ENCODE results near the gene C2CD3. TPM values are rescaled to one million over a fixed set of nuclear protein-coding genes. Genes with fewer than 3 reads are reported as not detected.

The C2CD3 gene
- total RNA-seq, 1 donor from 2014 or later, result 53.7 TPM

DNA sequence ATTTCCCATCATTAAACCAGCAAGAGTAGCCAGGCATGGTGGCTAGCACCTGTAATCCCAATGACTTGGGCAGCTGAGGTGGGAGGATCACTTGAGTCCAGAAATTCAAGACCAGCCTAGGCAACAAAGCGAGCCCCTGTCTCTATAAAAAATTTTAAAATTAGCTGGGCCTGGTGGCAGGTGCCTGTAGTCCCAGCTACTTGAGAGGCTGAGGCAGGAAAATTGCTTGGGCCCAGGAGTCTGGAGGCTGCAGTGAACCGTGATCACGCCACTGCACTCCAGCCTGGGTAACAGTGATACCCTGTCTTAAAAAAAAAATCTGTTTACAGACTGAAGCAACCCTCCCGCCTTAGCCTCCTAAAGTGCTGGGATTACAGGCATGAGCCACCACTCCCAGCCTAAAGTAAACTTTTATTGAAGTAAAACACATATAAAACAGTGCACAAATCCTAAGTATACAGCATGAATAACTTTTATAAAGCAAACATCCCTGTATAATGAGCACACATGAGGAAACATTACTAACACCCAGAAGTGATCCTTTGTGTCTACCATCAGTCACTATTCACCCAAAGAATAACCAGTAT, 174.5 kb downstream of the C2CD3 start:
- no peak for TF ChIP-seq EZH2 (IDR thresholded peaks at IDR 0.05; ENCODE audit: insufficient read depth, low read length)
- TF ChIP-seq, protein P1, sequence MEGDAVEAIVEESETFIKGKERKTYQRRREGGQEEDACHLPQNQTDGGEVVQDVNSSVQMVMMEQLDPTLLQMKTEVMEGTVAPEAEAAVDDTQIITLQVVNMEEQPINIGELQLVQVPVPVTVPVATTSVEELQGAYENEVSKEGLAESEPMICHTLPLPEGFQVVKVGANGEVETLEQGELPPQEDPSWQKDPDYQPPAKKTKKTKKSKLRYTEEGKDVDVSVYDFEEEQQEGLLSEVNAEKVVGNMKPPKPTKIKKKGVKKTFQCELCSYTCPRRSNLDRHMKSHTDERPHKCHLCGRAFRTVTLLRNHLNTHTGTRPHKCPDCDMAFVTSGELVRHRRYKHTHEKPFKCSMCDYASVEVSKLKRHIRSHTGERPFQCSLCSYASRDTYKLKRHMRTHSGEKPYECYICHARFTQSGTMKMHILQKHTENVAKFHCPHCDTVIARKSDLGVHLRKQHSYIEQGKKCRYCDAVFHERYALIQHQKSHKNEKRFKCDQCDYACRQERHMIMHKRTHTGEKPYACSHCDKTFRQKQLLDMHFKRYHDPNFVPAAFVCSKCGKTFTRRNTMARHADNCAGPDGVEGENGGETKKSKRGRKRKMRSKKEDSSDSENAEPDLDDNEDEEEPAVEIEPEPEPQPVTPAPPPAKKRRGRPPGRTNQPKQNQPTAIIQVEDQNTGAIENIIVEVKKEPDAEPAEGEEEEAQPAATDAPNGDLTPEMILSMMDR (IDR thresholded peaks at IDR 0.05; ENCODE audit: insufficient read depth, low read depth, low read length), result no peak
- H3K9me3 ChIP-seq (ENCODE audit: insufficient read depth, low read depth, low read length), result no peaks in the 10 kb centered on the region
- H3K4me1 Mint-ChIP-seq (ENCODE audit: low read depth, unreplicated experiment), result no peaks in the 10 kb centered on the region
- DNase-seq (ENCODE audit: low read depth) (no peak), FAIRE-seq (no peak)
- H3K27me3 ChIP-seq (ENCODE audit: insufficient read depth, low read length), result no peaks in the 10 kb centered on the region
- no peaks in the 10 kb centered on the region for H3K4me1 ChIP-seq (ENCODE audit: insufficient read depth, low read length)
- H3K36me3 ChIP-seq (ENCODE audit: insufficient read depth, low read length), result no peaks in the 10 kb centered on the region
- H3K4me2 ChIP-seq (ENCODE audit: low read length), result no peak overlapping the region
- H3K79me2 ChIP-seq (ENCODE audit: insufficient read depth, low read length), result no peaks in the 10 kb centered on the region
- no peaks in the 10 kb centered on the region for H4K20me1 ChIP-seq (ENCODE audit: insufficient read depth, low read length)
- no peak overlapping the region for H3K27ac Mint-ChIP-seq (ENCODE audit: unreplicated experiment)
- H3K27ac ChIP-seq (ENCODE audit: low read depth, low read length), result no peak overlapping the region
- H3K4me3 Mint-ChIP-seq (ENCODE audit: unreplicated experiment), result no peak overlapping the region
- H3K36me3 Mint-ChIP-seq (ENCODE audit: low read depth, unreplicated experiment), result peaks cover 7% of the 10 kb centered on the region
- no peak overlapping the region for H3K4me3 ChIP-seq (ENCODE audit: insufficient read depth, low read depth, low read length)
- H3K9me3 Mint-ChIP-seq (ENCODE audit: unreplicated experiment), result no peaks in the 10 kb centered on the region
- no peak overlapping the region for H3K9ac ChIP-seq (ENCODE audit: low read length)
- no peak overlapping the region for H2AFZ ChIP-seq (ENCODE audit: low read depth, low read length)
- peaks cover 4% of the 10 kb centered on the region for H3K27me3 Mint-ChIP-seq (ENCODE audit: low read depth, unreplicated experiment)

DNA sequence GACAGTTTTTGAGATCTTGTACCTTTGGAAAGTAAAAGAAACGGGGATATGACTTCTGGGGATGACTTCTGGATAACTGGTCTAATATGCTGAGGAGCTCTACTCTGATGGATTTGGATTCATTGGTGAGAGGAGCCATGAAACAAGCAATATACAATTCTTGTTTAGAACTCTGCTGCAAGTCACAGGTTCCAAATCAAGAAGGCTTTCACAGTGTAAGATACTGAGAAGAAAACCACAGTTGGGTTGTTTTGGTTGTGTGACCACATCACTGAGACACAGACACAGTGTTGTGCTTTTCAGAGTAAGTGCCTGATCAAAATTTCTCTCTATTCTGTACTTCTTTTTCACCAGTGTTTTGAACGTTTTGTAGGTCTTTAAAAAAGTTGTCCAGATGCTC, 175.1 kb downstream of the C2CD3 start:
- H3K4me3 Mint-ChIP-seq (ENCODE audit: unreplicated experiment), result no peak overlapping the region
- no peak overlapping the region for H3K4me3 ChIP-seq (ENCODE audit: insufficient read depth, low read depth, low read length)
- H3K9me3 ChIP-seq (ENCODE audit: insufficient read depth, low read depth, low read length), result no peaks in the 10 kb centered on the region
- no peaks in the 10 kb centered on the region for H3K4me1 Mint-ChIP-seq (ENCODE audit: low read depth, unreplicated experiment)
- H3K27ac Mint-ChIP-seq (ENCODE audit: unreplicated experiment), result no peak overlapping the region
- H3K27me3 Mint-ChIP-seq (ENCODE audit: low read depth, unreplicated experiment), result peaks cover 9% of the 10 kb centered on the region
- no peak for FAIRE-seq
- no peaks in the 10 kb centered on the region for H4K20me1 ChIP-seq (ENCODE audit: insufficient read depth, low read length)
- H3K79me2 ChIP-seq (ENCODE audit: insufficient read depth, low read length), result no peaks in the 10 kb centered on the region
- no peak for DNase-seq (ENCODE audit: low read depth)
- peaks cover 5% of the 10 kb centered on the region for H3K36me3 Mint-ChIP-seq (ENCODE audit: low read depth, unreplicated experiment)
- no peak overlapping the region for H3K27ac ChIP-seq (ENCODE audit: low read depth, low read length)
- no peaks in the 10 kb centered on the region for H3K4me1 ChIP-seq (ENCODE audit: insufficient read depth, low read length)
- no peak overlapping the region for H3K4me2 ChIP-seq (ENCODE audit: low read length)
- H3K9me3 Mint-ChIP-seq (ENCODE audit: unreplicated experiment), result no peaks in the 10 kb centered on the region
- no peaks in the 10 kb centered on the region for H3K36me3 ChIP-seq (ENCODE audit: insufficient read depth, low read length)
- H3K9ac ChIP-seq (ENCODE audit: low read length), result no peak overlapping the region
- no peak for TF ChIP-seq EZH2 (IDR thresholded peaks at IDR 0.05; ENCODE audit: insufficient read depth, low read length)
- TF ChIP-seq, protein P1 (IDR thresholded peaks at IDR 0.05; ENCODE audit: insufficient read depth, low read depth, low read length), result no peak
- no peak overlapping the region for H2AFZ ChIP-seq (ENCODE audit: low read depth, low read length)
- H3K27me3 ChIP-seq (ENCODE audit: insufficient read depth, low read length), result no peaks in the 10 kb centered on the region

DNA sequence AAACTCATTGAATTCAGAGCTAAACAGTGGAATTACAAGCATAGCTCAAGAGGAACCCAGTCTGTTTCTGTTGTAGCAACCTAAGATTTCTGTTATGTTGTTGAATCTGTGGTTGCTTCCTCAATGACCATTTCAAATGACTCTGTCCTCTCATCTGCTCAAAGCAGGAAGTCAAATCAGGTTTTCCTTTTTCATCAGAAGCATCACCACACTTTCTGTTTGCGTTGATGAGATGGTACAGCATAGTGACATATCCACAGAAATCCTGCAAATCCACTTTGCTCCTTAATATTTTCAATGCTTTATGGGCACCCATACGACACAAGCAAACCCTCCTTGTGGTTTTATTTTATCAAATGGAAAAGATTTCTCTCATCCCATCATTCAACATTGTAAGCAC, 175.6 kb downstream of the C2CD3 start:
- TF ChIP-seq, protein P1 (IDR thresholded peaks at IDR 0.05; ENCODE audit: insufficient read depth, low read depth, low read length), result no peak
- no peak for TF ChIP-seq EZH2 (IDR thresholded peaks at IDR 0.05; ENCODE audit: insufficient read depth, low read length)
- Histone ChIP-seq H3K79me2 (ENCODE audit: insufficient read depth, low read length) (no peaks in the 10 kb centered on the region), H3K4me2 (ENCODE audit: low read length) (no peak overlapping the region), H3K9ac (ENCODE audit: low read length) (no peak overlapping the region), H4K20me1 (ENCODE audit: insufficient read depth, low read length) (no peaks in the 10 kb centered on the region), H3K9me3 (ENCODE audit: insufficient read depth, low read depth, low read length) (no peaks in the 10 kb centered on the region), H3K27me3 (ENCODE audit: insufficient read depth, low read length) (no peaks in the 10 kb centered on the region), H3K36me3 (ENCODE audit: insufficient read depth, low read length) (no peaks in the 10 kb centered on the region), H2AFZ (ENCODE audit: low read depth, low read length) (no peak overlapping the region), H3K4me3 (ENCODE audit: insufficient read depth, low read depth, low read length) (no peak overlapping the region), H3K27ac (ENCODE audit: low read depth, low read length) (no peak overlapping the region), H3K4me1 (ENCODE audit: insufficient read depth, low read length) (no peaks in the 10 kb centered on the region)
- FAIRE-seq (no peak), DNase-seq (ENCODE audit: low read depth) (no peak)
- Mint-ChIP-seq H3K27me3 (ENCODE audit: low read depth, unreplicated experiment) (peaks cover 9% of the 10 kb centered on the region), H3K36me3 (ENCODE audit: low read depth, unreplicated experiment) (peaks cover 2% of the 10 kb centered on the region), H3K27ac (ENCODE audit: unreplicated experiment) (no peak overlapping the region), H3K4me1 (ENCODE audit: low read depth, unreplicated experiment) (no peaks in the 10 kb centered on the region), H3K4me3 (ENCODE audit: unreplicated experiment) (no peak overlapping the region), H3K9me3 (ENCODE audit: unreplicated experiment) (no peaks in the 10 kb centered on the region)

Data from astrocyte (in vitro differentiated cells and primary cell).